ENCODE results near the gene UBA52.
"Not testable (repeated sequence)": the region's sequence is repeated elsewhere in the genome, so short reads cannot be mapped to it uniquely, and the experiment has no call there.

The UBA52 gene

GRCh38 chr19:18597809-18598660, 26.4 kb downstream of the UBA52 start:
- H3K27ac ChIP-seq (ENCODE audit: low read depth, low read length), result no peak overlapping the region
- no peak overlapping the region for H4K91ac ChIP-seq (ENCODE audit: low read depth, low read length)
- no peak overlapping the region for H3K14ac ChIP-seq (ENCODE audit: low read length)
- no peak overlapping the region for H2BK120ac ChIP-seq (ENCODE audit: insufficient read depth, low read length, poor library complexity)
- H3K4me2 ChIP-seq (ENCODE audit: low read length), result no peak overlapping the region
- H3K9me3 ChIP-seq (ENCODE audit: insufficient read depth, low read depth, low read length), result peaks cover 1% of the 10 kb centered on the region
- H4K12ac ChIP-seq (ENCODE audit: low read depth, low read length), result no peak overlapping the region
- no peak for DNase-seq
- no CpG with 5 or more reads among the region's 25 CpGs for WGBS (ENCODE audit: extremely low coverage, insufficient coverage, insufficient read length)
- H2AFZ ChIP-seq (ENCODE audit: insufficient read depth, low read length, poor library complexity), result no peak overlapping the region
- H3K4me3 ChIP-seq (ENCODE audit: low read depth, low read length), result no peak overlapping the region
- H3K36me3 ChIP-seq (ENCODE audit: control insufficient read depth in 1 of 2, insufficient read depth in 2 of 2, low read length in 2 of 2), result no peaks in the 10 kb centered on the region
- H3K27me3 ChIP-seq (ENCODE audit: insufficient read depth, low read length), result peaks cover 3% of the 10 kb centered on the region
- no peaks in the 10 kb centered on the region for H3K79me1 ChIP-seq (ENCODE audit: low read length)
- no peak overlapping the region for H3K18ac ChIP-seq (ENCODE audit: low read length)
- H3K4me1 ChIP-seq (ENCODE audit: control insufficient read depth in 1 of 2, insufficient read depth in 2 of 2, low read length in 2 of 2), result peaks cover 5 to 9% of the 10 kb centered on the region in 2 experiments
- H4K8ac ChIP-seq (ENCODE audit: low read depth, low read length), result no peak overlapping the region
- no peak overlapping the region for H2AK5ac ChIP-seq (ENCODE audit: low read length)
- no peak overlapping the region for H3K4ac ChIP-seq (ENCODE audit: low read depth, low read length)
- H3K9ac ChIP-seq (ENCODE audit: low read length), result no peak overlapping the region
- H3K23ac ChIP-seq (ENCODE audit: low read length), result no peak overlapping the region
- no peak overlapping the region for H2BK12ac ChIP-seq (ENCODE audit: low read length)
- H3K79me2 ChIP-seq (ENCODE audit: control insufficient read depth, insufficient read depth, low read length, poor library complexity), result no peaks in the 10 kb centered on the region
- H2BK5ac ChIP-seq (ENCODE audit: low read depth, low read length, poor library complexity), result no peak overlapping the region

DNA sequence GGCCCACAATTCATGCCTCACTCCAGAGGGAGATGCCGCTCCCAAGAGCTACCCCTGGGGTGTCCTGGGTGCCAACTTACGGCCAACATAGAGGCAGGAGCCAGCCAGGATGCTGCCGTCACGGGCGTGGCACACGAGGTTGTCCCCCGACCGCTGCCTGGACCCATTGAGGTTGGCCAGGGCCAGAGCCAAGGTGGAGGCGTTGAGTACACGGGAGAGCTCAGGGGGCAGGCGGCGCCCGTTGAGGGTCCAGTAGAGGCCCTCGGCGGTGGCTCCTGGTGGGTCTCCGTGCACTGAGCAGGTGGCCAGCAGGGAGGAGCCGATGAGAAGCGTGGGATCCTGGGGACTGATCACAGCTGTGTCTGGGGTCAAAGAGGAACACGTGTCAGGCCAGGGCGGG, 27.8 kb downstream of the UBA52 start:
- Histone ChIP-seq H4K91ac (ENCODE audit: low read depth, low read length) (no peak overlapping the region), H3K23ac (ENCODE audit: low read length) (no peak overlapping the region), H2AK5ac (ENCODE audit: low read length) (no peak overlapping the region), H3K18ac (ENCODE audit: low read length) (no peak overlapping the region), H4K12ac (ENCODE audit: low read depth, low read length) (no peak overlapping the region), H3K36me3 (ENCODE audit: control insufficient read depth in 1 of 2, insufficient read depth in 2 of 2, low read length in 2 of 2) (no peaks in the 10 kb centered on the region), H3K4ac (ENCODE audit: low read depth, low read length) (no peak overlapping the region), H3K14ac (ENCODE audit: low read length) (no peak overlapping the region), H3K79me1 (ENCODE audit: low read length) (no peaks in the 10 kb centered on the region), H3K27ac (ENCODE audit: low read depth, low read length) (no peak overlapping the region), H3K4me3 (ENCODE audit: low read depth, low read length) (no peak overlapping the region), H2BK12ac (ENCODE audit: low read length) (no peak overlapping the region), H3K4me2 (ENCODE audit: low read length) (no peak overlapping the region), H3K4me1 (ENCODE audit: control insufficient read depth in 1 of 2, insufficient read depth in 2 of 2, low read length in 2 of 2) (peaks cover 4 to 6% of the 10 kb centered on the region in 2 experiments), H3K79me2 (ENCODE audit: control insufficient read depth, insufficient read depth, low read length, poor library complexity) (no peaks in the 10 kb centered on the region), H2BK120ac (ENCODE audit: insufficient read depth, low read length, poor library complexity) (no peak overlapping the region), H3K27me3 (ENCODE audit: insufficient read depth, low read length) (peaks cover 17% of the 10 kb centered on the region), H2BK5ac (ENCODE audit: low read depth, low read length, poor library complexity) (no peak overlapping the region), H4K8ac (ENCODE audit: low read depth, low read length) (no peak overlapping the region), H3K9me3 (ENCODE audit: insufficient read depth, low read depth, low read length) (peaks cover 1% of the 10 kb centered on the region), H2AFZ (ENCODE audit: insufficient read depth, low read length, poor library complexity) (no peak overlapping the region), H3K9ac (ENCODE audit: low read length) (no peak overlapping the region)
- no peak for DNase-seq
- no CpG with 5 or more reads among the region's 20 CpGs for WGBS (ENCODE audit: extremely low coverage, insufficient coverage, insufficient read length)

DNA sequence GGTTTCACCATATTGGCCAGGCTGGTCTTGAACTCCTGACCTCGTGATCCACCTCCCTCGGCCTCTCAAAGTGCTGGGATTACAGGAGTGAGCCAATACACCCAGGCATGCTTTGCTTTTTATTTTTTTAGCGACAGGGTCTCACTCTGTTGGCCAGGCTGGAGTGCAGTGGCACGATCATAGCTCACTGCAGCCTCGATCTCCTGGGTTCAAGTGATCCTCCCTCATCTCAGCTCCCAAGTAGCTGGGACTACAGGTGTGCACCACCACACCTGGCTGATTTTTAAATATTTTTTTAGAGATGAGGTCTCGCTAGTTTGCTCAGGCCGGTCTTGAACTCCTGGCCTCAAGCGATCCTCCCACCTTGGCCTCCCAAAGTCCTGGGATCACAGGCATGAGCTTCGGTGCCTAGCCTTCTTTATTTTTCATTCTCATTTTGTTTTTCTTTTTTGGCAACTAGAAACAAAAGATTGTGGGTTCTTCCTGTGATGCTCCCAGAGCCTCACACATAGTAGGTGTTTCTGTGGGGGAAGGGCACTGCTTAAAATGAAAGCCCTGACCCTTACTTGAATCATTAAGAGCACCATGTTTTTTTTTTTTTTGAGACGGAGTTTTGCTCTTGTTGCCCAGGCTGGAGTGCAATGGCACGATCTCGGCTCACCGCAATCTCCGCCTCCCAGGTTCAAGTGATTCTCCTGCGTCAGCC, 29.2 kb downstream of the UBA52 start:
- no CpG with 5 or more reads among the region's 15 CpGs for WGBS (ENCODE audit: extremely low coverage, insufficient coverage, insufficient read length)
- not testable (repeated sequence) for H2BK120ac ChIP-seq (ENCODE audit: insufficient read depth, low read length, poor library complexity); H2AK5ac ChIP-seq (ENCODE audit: low read length)

GRCh38 chr19:18601875-18602274, 30.2 kb downstream of the UBA52 start:
- Histone ChIP-seq H3K23ac (ENCODE audit: low read length) (no peak overlapping the region), H3K4ac (ENCODE audit: low read depth, low read length) (no peak overlapping the region)

More for the DNA sequence above, 29.2 kb downstream of the UBA52 start:
- not testable (repeated sequence) for H3K4me1 ChIP-seq (ENCODE audit: control insufficient read depth in 1 of 2, insufficient read depth in 2 of 2, low read length in 2 of 2); H3K18ac ChIP-seq (ENCODE audit: low read length); H3K36me3 ChIP-seq (ENCODE audit: control insufficient read depth in 1 of 2, insufficient read depth in 2 of 2, low read length in 2 of 2); H3K4me2 ChIP-seq (ENCODE audit: low read length); H3K23ac ChIP-seq (ENCODE audit: low read length); H3K4me3 ChIP-seq (ENCODE audit: low read depth, low read length); H3K9ac ChIP-seq (ENCODE audit: low read length); H3K14ac ChIP-seq (ENCODE audit: low read length); H3K79me1 ChIP-seq (ENCODE audit: low read length); H3K27ac ChIP-seq (ENCODE audit: low read depth, low read length); H2BK5ac ChIP-seq (ENCODE audit: low read depth, low read length, poor library complexity); H4K91ac ChIP-seq (ENCODE audit: low read depth, low read length); H4K8ac ChIP-seq (ENCODE audit: low read depth, low read length); H3K79me2 ChIP-seq (ENCODE audit: control insufficient read depth, insufficient read depth, low read length, poor library complexity); H2AFZ ChIP-seq (ENCODE audit: insufficient read depth, low read length, poor library complexity); H3K9me3 ChIP-seq (ENCODE audit: insufficient read depth, low read depth, low read length); DNase-seq; H3K4ac ChIP-seq (ENCODE audit: low read depth, low read length); H2BK12ac ChIP-seq (ENCODE audit: low read length); H4K12ac ChIP-seq (ENCODE audit: low read depth, low read length)
- H3K27me3 ChIP-seq (ENCODE audit: insufficient read depth, low read length), result peaks cover 31% of the 10 kb centered on the region

More at GRCh38 chr19:18601875-18602274, 30.2 kb downstream of the UBA52 start:
- Histone ChIP-seq H3K4me1 (ENCODE audit: control insufficient read depth in 1 of 2, insufficient read depth in 2 of 2, low read length in 2 of 2) (peaks cover 0 to 2% of the 10 kb centered on the region in 2 experiments), H2BK120ac (ENCODE audit: insufficient read depth, low read length, poor library complexity) (no peak overlapping the region), H3K4me2 (ENCODE audit: low read length) (no peak overlapping the region), H4K12ac (ENCODE audit: low read depth, low read length) (no peak overlapping the region), H2AK5ac (ENCODE audit: low read length) (no peak overlapping the region), H3K9me3 (ENCODE audit: insufficient read depth, low read depth, low read length) (peaks cover 1% of the 10 kb centered on the region), H3K14ac (ENCODE audit: low read length) (no peak overlapping the region), H4K8ac (ENCODE audit: low read depth, low read length) (no peak overlapping the region), H2AFZ (ENCODE audit: insufficient read depth, low read length, poor library complexity) (no peak overlapping the region), H3K4me3 (ENCODE audit: low read depth, low read length) (no peak overlapping the region), H3K79me1 (ENCODE audit: low read length) (no peaks in the 10 kb centered on the region), H3K18ac (ENCODE audit: low read length) (no peak overlapping the region), H3K27me3 (ENCODE audit: insufficient read depth, low read length) (peaks cover 37% of the 10 kb centered on the region), H3K79me2 (ENCODE audit: control insufficient read depth, insufficient read depth, low read length, poor library complexity) (no peaks in the 10 kb centered on the region), H2BK5ac (ENCODE audit: low read depth, low read length, poor library complexity) (no peak overlapping the region), H2BK12ac (ENCODE audit: low read length) (no peak overlapping the region), H3K36me3 (ENCODE audit: control insufficient read depth in 1 of 2, insufficient read depth in 2 of 2, low read length in 2 of 2) (no peaks in the 10 kb centered on the region), H3K9ac (ENCODE audit: low read length) (no peak overlapping the region), H3K27ac (ENCODE audit: low read depth, low read length) (no peak overlapping the region), H4K91ac (ENCODE audit: low read depth, low read length) (no peak overlapping the region)
- no peak for DNase-seq
- WGBS (ENCODE audit: extremely low coverage, insufficient coverage, insufficient read length), result no CpG with 5 or more reads among the region's 4 CpGs

Measured in trophoblast cell (in vitro differentiated cells and primary cell).